ENCODE measurements around the gene ZBTB7B.

- TF ChIP-seq, protein P1, sequence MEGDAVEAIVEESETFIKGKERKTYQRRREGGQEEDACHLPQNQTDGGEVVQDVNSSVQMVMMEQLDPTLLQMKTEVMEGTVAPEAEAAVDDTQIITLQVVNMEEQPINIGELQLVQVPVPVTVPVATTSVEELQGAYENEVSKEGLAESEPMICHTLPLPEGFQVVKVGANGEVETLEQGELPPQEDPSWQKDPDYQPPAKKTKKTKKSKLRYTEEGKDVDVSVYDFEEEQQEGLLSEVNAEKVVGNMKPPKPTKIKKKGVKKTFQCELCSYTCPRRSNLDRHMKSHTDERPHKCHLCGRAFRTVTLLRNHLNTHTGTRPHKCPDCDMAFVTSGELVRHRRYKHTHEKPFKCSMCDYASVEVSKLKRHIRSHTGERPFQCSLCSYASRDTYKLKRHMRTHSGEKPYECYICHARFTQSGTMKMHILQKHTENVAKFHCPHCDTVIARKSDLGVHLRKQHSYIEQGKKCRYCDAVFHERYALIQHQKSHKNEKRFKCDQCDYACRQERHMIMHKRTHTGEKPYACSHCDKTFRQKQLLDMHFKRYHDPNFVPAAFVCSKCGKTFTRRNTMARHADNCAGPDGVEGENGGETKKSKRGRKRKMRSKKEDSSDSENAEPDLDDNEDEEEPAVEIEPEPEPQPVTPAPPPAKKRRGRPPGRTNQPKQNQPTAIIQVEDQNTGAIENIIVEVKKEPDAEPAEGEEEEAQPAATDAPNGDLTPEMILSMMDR (IDR thresholded peaks at IDR 0.05; ENCODE audit: low read length), result no peak
- TF ChIP-seq EZH2 (IDR thresholded peaks at IDR 0.05; ENCODE audit: borderline replicate concordance, low read length), result no peak
Measured at GRCh38 chr1:155001425-155001674, 1.3 kb upstream of the ZBTB7B start.
